CD14-positive monocyte (primary cell): Measurements from ENCODE around the gene THSD4. TPM values are rescaled to one million over a fixed set of nuclear protein-coding genes. Genes with fewer than 3 reads are reported as not detected.

ENCODE experiments used
- DNase-seq, 3 donors: peaks; one replicate each; pipeline ENCODE4 v3.0.0-alpha.2; 2011 to 2022
- H2AFZ ChIP-seq: 2 replicates; pipeline ENCODE4 v1.6.0; 2012; ENCODE audit warnings: mild to moderate bottlenecking, low read depth, low read length, inconsistent platforms; ENCODE audit not compliant: insufficient read depth, poor library complexity, severe bottlenecking
- H3K27ac ChIP-seq, 2 donors: 1 replicate in 1 of 2; 2 replicates in 1 of 2; pipeline ENCODE4 v1.5.1; 2012 to 2013; ENCODE audit warnings: low read length in 2 of 2, control low read depth in 1 of 2, inconsistent platforms in 1 of 2, low read depth in 1 of 2, mild to moderate bottlenecking in 1 of 2
- H3K27me3 ChIP-seq, 2 donors: one replicate each; pipeline versions ENCODE4 v1.6.0 to v1.6.1; 2011 to 2013; ENCODE audit warnings: low read length in 2 of 2; ENCODE audit not compliant: control insufficient read depth in 2 of 2, insufficient read depth in 2 of 2
- H3K36me3 ChIP-seq, 2 donors: replicated peaks in 1 of 2; 1 replicate in 1 of 2; 2 replicates in 1 of 2; pipeline versions ENCODE4 v1.5.1 to v1.6.1; 2012 to 2013; ENCODE audit warnings: low read length in 2 of 2, control low read depth in 1 of 2, inconsistent platforms in 1 of 2, mild to moderate bottlenecking in 1 of 2; ENCODE audit not compliant: insufficient read depth in 2 of 2, control insufficient read depth in 1 of 2
- H3K4me1 ChIP-seq, 2 donors: 1 replicate in 1 of 2; 2 replicates in 1 of 2; pipeline versions ENCODE4 v1.5.1 to v1.6.1; 2012 to 2013; ENCODE audit warnings: low read length in 2 of 2, control low read depth in 1 of 2, inconsistent platforms in 1 of 2, mild to moderate bottlenecking in 1 of 2, moderate library complexity in 1 of 2; ENCODE audit not compliant: insufficient read depth in 2 of 2, control insufficient read depth in 1 of 2
- H3K4me2 ChIP-seq: replicated peaks from 2 replicates; pipeline ENCODE3; 2012; ENCODE audit warnings: low read length, moderate library complexity, mild to moderate bottlenecking; ENCODE audit not compliant: poor library complexity, severe bottlenecking; ENCODE audit errors: extremely low read depth
- H3K4me3 ChIP-seq, 3 experiments: fragments of 200-600 bp in 1 of 3; sonication (generic) in 1 of 3; replicated peaks in 1 of 3; 1 replicate in 2 of 3; 2 replicates in 1 of 3; pipeline ENCODE4 v1.5.1; 2011 to 2013; ENCODE audit warnings: low read length in 3 of 3, mild to moderate bottlenecking in 3 of 3, control low read depth in 2 of 3, low read depth in 2 of 3, inconsistent platforms in 1 of 3, moderate library complexity in 1 of 3
- H3K79me2 ChIP-seq: 2 replicates; pipeline ENCODE4 v1.6.0; 2012; ENCODE audit warnings: mild to moderate bottlenecking, control low read depth, inconsistent platforms, low read length, moderate library complexity; ENCODE audit not compliant: insufficient read depth
- H3K9ac ChIP-seq: 2 replicates; pipeline ENCODE4 v1.6.0; 2017; ENCODE audit warnings: low read length, mild to moderate bottlenecking; ENCODE audit not compliant: insufficient read depth, poor library complexity, severe bottlenecking
- H3K9me3 ChIP-seq, 2 donors: replicated peaks in 1 of 2; 1 replicate in 1 of 2; 2 replicates in 1 of 2; pipeline versions ENCODE4 v1.5.1 to v1.6.1; 2012 to 2013; ENCODE audit warnings: low read length in 2 of 2, control low read depth in 1 of 2; ENCODE audit not compliant: control insufficient read depth in 1 of 2, insufficient read depth in 1 of 2
- H4K20me1 ChIP-seq: 2 replicates; pipeline ENCODE4 v1.6.0; 2012; ENCODE audit warnings: mild to moderate bottlenecking, low read length, control low read depth, moderate library complexity; ENCODE audit not compliant: insufficient read depth
- H3K27ac Mint-ChIP-seq, 7 donors: one replicate each; pipeline ENCODE4 v1.8.0; 2020; ENCODE audit warnings: mild to moderate bottlenecking in 7 of 7, mixed read lengths in 7 of 7, moderate library complexity in 6 of 7, inconsistent platforms in 2 of 7
- H3K27me3 Mint-ChIP-seq, 3 donors: one replicate each; pipeline ENCODE4 v1.8.0; 2021 to 2022; ENCODE audit warnings: low read depth in 3 of 3, mild to moderate bottlenecking in 3 of 3, mixed read lengths in 3 of 3, moderate library complexity in 3 of 3, inconsistent platforms in 1 of 3
- H3K36me3 Mint-ChIP-seq, 2 donors: one replicate each; pipeline ENCODE4 v1.8.0; 2020; ENCODE audit warnings: mixed read lengths in 2 of 2, inconsistent platforms in 1 of 2, mild to moderate bottlenecking in 1 of 2
- H3K4me1 Mint-ChIP-seq: one replicate; pipeline ENCODE4 v1.8.0; 2020; ENCODE audit warnings: mild to moderate bottlenecking, mixed read lengths
- H3K4me3 Mint-ChIP-seq, 2 donors: one replicate each; pipeline ENCODE4 v1.8.0; 2020; ENCODE audit warnings: mild to moderate bottlenecking in 2 of 2, mixed read lengths in 2 of 2, moderate library complexity in 1 of 2
- H3K9me3 Mint-ChIP-seq, 7 donors: one replicate each; pipeline ENCODE4 v1.8.0; 2020 to 2022; ENCODE audit warnings: mixed read lengths in 7 of 7, mild to moderate bottlenecking in 6 of 7, moderate library complexity in 6 of 7, inconsistent platforms in 2 of 7
- WGBS: methylation state at CpG from one replicate; pipeline ENCODE4 v1.1.5; 2013; ENCODE audit warnings: missing lambda C conversion rate; ENCODE audit not compliant: insufficient coverage; 5-methylcytosine and 5-hydroxymethylcytosine counted together
- intact Hi-C, 2 donors: fragments of 100-400 bp; cut with micrococcal nuclease; formaldehyde crosslinking; loops; one replicate each; pipeline versions ENCODE4 v1.15.0 to v1.15.1; 2023
- polyA plus RNA-seq, 3 donors: library from polyadenylated mRNA; depleted of rRNA in 1 of 3; unstranded in 2 of 3; stranded (reverse) in 1 of 3; fragments of 300-500 nt in 2 of 3; fragments of >200 nt in 1 of 3; fragmentation: Illumina TruSeq in 2 of 3; gene quantifications; 1 replicate in 2 of 3; 2 replicates in 1 of 3; pipeline ENCODE4 v1.2.3, GENCODE V29; 2012 to 2021
- TF ChIP-seq, protein P1 (sequence below): fragments of 200-600 bp; IDR thresholded peaks from one replicate; pipeline ENCODE4 v1.8.0; 2022; ENCODE audit warnings: antibody characterized with exemption, mild to moderate bottlenecking

Gene THSD4
- polyA plus RNA-seq, 3 donors: not detected

DNA sequence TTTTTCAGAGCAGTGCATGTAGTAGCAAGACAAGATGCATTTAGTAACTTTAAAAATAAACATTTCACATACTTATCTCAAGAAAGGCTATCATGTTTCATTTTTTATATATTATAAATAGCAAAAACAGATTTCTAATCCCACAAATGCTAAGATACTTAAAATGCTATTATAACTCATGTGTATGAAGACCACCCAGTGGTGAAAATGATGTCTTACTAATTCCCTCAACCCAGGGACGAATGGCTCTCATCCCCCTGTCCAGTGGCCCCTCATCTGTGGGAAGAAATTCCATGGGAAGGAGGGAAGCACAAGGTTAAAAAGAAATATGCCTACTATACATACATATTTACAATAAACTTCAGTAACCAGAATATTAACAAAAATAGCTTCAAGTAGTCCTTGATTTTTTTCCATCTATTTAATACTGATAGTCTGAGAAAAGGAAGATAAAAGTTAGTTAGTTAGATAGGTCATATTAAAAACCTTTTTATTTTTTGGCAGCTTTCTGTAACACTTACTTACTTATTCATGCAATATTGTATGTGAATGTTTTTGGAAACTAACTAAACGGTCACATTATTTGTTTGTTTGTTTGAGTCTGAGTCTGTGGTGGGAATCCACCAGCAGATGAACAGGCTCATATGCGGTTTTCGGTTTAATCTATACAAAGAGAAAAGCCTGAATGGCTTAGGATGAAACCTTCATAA, 709.9 kb downstream of the THSD4 start:
- Mint-ChIP-seq H3K4me1 (peaks cover 2% of the 10 kb centered on the region), H3K36me3 (peaks cover 56 to 63% of the 10 kb centered on the region in 2 donors), H3K27ac (no peak overlapping the region), H3K4me3 (no peak overlapping the region), H3K27me3 (peaks cover 0 to 2% (median 0%) of the 10 kb centered on the region in 3 donors), H3K9me3 (peaks cover 17 to 46% (median 28%) of the 10 kb centered on the region in 7 donors)
- no peaks in the 10 kb centered on the region for H3K79me2 ChIP-seq
- H3K27me3 ChIP-seq: no peaks in the 10 kb centered on the region
- no peak overlapping the region for H3K4me3 ChIP-seq
- H4K20me1 ChIP-seq: no peaks in the 10 kb centered on the region
- WGBS: 100% methylated on average over 2 of the region's 4 CpGs
- peaks cover 5 to 81% of the 10 kb centered on the region in 2 donors for H3K36me3 ChIP-seq
- TF ChIP-seq, protein P1, sequence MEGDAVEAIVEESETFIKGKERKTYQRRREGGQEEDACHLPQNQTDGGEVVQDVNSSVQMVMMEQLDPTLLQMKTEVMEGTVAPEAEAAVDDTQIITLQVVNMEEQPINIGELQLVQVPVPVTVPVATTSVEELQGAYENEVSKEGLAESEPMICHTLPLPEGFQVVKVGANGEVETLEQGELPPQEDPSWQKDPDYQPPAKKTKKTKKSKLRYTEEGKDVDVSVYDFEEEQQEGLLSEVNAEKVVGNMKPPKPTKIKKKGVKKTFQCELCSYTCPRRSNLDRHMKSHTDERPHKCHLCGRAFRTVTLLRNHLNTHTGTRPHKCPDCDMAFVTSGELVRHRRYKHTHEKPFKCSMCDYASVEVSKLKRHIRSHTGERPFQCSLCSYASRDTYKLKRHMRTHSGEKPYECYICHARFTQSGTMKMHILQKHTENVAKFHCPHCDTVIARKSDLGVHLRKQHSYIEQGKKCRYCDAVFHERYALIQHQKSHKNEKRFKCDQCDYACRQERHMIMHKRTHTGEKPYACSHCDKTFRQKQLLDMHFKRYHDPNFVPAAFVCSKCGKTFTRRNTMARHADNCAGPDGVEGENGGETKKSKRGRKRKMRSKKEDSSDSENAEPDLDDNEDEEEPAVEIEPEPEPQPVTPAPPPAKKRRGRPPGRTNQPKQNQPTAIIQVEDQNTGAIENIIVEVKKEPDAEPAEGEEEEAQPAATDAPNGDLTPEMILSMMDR: no peak
- no peak overlapping the region for H3K4me2 ChIP-seq
- no peak overlapping the region for H3K27ac ChIP-seq
- no peak for DNase-seq
- no peak overlapping the region for H2AFZ ChIP-seq
- H3K9ac ChIP-seq: no peak overlapping the region
- intact Hi-C loops: no loop called here
- peaks cover 14 to 30% of the 10 kb centered on the region in 2 donors for H3K9me3 ChIP-seq
- H3K4me1 ChIP-seq: no peaks in the 10 kb centered on the region

DNA sequence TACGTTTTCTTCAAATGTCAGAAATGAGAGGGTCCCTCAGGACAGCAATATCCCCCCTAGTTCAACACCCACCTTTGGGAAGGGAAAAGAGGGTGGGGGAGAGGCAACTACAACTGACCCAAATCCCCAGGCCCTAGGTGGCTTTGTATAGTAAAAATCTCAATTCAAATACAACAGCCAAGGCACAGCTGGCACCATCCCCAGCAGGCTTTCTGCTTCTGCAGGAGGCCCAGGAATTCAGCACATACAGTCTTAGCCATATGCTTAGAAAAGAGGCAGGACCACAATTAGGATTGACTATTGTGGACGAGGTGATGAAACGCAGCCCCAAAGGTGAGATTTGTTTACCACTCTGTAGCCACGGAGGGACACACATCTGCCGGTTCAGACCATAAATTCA, 710.9 kb downstream of the THSD4 start:
- no peak for DNase-seq
- H3K27ac ChIP-seq: no peak overlapping the region
- Mint-ChIP-seq H3K4me1 (peaks cover 2% of the 10 kb centered on the region), H3K27ac (no peak overlapping the region), H3K36me3 (peaks cover 57 to 63% of the 10 kb centered on the region in 2 donors), H3K4me3 (no peak overlapping the region), H3K27me3 (peaks cover 0 to 2% (median 0%) of the 10 kb centered on the region in 3 donors), H3K9me3 (peaks cover 9 to 36% (median 21%) of the 10 kb centered on the region in 7 donors)
- H3K9ac ChIP-seq: no peak overlapping the region
- no peak overlapping the region for H3K4me3 ChIP-seq
- H3K79me2 ChIP-seq: no peaks in the 10 kb centered on the region
- WGBS: 100% methylated on average over 2 of the region's 5 CpGs
- peaks cover 5 to 81% of the 10 kb centered on the region in 2 donors for H3K36me3 ChIP-seq
- TF ChIP-seq, protein P1: no peak
- H4K20me1 ChIP-seq: no peaks in the 10 kb centered on the region
- peaks cover 6 to 20% of the 10 kb centered on the region in 2 donors for H3K9me3 ChIP-seq
- intact Hi-C loops: no loop called here
- no peak overlapping the region for H2AFZ ChIP-seq
- H3K27me3 ChIP-seq: no peaks in the 10 kb centered on the region
- H3K4me2 ChIP-seq: no peak overlapping the region
- no peaks in the 10 kb centered on the region for H3K4me1 ChIP-seq
